GM13976 (cell line): ENCODE data around the gene CPXM2.

Source experiments
- DNase-seq: peaks from one replicate; pipeline ENCODE4 v3.0.0; 2012; ENCODE audit warnings: low spot score
- CTCF ChIP-seq: IDR thresholded peaks from 2 replicates; pipeline ENCODE4 v1.5.1; 2012; ENCODE audit warnings: borderline replicate concordance, mild to moderate bottlenecking; ENCODE audit not compliant: insufficient read depth; ENCODE audit errors: extremely low read depth, missing control alignments, control extremely low read depth
- in situ Hi-C: fragments of 300-500 bp; cut with MboI; formaldehyde crosslinking; loops from one replicate; pipeline ENCODE4 v1.12.0; 2022; ENCODE audit warnings: low sequenced_read_pairs, mixed read lengths, inconsistent platforms; ENCODE audit not compliant: unreplicated experiment

Gene CPXM2

GRCh38 chr10:123715546-123715945 is 176.1 kb downstream of the CPXM2 start:
- DNase-seq = no peak
- in situ Hi-C loops = no loop called here
- no peak for TF ChIP-seq CTCF

- no peak for DNase-seq
- no peak for TF ChIP-seq CTCF
These were observed 185.4 kb downstream of the CPXM2 start for GRCh38 chr10:123706236-123706635.

GRCh38 chr10:123704812-123705211 is 186.8 kb downstream of the CPXM2 start:
- in situ Hi-C loops = no loop called here
- DNase-seq = no peak
- no peak for TF ChIP-seq CTCF

More at GRCh38 chr10:123706236-123706635, 185.4 kb downstream of the CPXM2 start:
- in situ Hi-C loops = no loop called here

- DNase-seq = no peak
- in situ Hi-C loops = no loop called here
- TF ChIP-seq CTCF = no peak
These were observed 187.5 kb downstream of the CPXM2 start for GRCh38 chr10:123704076-123704475.

- in situ Hi-C loops = no loop called here
- TF ChIP-seq CTCF = no peak
- no peak for DNase-seq
These were observed 188.3 kb downstream of the CPXM2 start for GRCh38 chr10:123703195-123703790.
